Dedifferentiated amniotic fluid mesenchymal stem cell (primary cell): ENCODE results near the gene DHRS7.
A peak's percentile ranks its signal among the peaks of the same experiment; 100 is the strongest.

Source experiments
- DNase-seq: peaks from one replicate; pipeline ENCODE4 v3.0.0-alpha.2; 2016; ENCODE audit errors: extremely low spot score

The DHRS7 gene

DNA sequence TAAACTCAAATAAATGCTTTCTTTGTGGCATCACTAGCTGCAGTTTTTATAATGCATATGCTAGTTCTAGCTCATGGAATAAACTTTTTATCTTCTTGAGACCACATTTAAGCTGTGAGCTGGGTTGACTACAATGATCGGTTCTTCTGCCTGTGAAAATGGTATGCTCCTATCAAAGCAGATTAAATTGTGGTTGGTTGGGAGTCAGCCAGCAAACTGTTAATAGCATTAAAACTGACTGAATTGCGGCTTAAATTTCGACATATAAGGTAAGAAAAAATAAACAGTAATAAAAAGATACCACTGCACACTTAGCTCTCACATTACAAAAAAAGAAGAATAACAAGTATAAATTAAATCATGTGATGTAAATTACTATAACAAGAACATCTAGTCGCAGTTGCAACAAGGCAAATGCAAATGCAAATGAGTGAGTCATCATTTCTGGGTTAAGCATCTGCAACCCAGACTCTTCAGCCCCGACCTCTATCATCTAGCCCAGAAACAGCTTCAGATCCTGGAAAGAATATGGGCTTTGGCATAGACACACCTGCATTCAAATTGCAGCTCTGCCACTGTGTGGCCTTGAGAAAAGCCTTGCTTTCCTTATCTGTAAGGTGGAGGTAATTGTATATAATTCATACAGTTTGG, 19.8 kb upstream of the DHRS7 start:
- no peak for DNase-seq

DNA sequence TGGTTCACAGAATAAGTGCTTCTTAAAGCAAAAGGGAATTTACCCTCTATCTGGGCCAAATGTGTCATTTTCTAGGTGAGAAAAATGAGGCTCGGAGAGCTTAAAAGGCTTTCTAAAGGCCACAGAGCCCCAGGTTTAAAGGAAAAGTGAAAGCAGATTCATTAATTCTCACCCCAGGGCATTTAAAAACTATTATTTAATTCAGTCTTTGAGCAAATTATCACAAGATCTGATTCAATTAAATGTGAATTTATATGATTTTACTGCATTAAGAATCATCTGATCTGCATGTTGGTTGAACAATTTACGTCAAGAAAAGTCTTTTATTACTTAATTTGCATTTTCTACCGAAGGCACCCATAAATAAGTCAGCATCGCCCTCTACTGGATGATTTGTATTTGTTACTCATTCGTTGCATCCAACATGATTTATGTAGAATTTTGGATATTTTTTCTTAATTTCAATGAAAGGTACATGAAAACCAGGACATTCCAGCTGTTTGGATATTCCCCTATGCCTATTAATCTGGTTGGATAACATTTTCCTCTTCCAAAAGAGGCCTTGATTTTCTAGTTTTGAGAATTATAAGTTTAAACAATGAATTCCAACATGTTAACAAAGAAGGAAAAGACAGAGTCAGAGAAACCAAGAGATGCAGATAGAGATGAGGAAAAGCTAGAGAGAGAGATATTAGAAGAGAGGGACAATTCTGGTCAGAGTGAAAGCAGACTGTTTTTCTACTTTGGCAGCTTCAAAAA, 19.1 kb upstream of the DHRS7 start:
- DNase-seq: peak; percentile 89

DNA sequence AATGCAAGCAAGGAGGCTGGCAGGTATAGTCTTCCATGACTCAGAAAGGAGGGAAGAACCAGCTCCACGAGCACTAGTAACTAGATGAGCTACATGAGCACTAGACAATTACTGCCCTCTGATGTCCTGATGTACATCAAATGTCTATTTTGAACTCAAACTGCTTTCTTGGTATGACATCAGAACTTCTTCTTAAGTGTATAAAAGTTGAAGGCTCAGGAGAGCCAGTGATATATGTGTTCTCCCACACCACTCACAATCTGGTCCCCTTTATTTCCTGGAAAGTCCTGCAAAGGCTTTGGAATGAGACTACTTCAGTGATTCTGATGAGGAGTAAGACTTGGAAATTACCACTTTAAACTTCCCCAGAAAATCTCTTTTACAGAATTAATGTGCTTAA, 18.5 kb upstream of the DHRS7 start:
- peak; percentile 25 for DNase-seq

DNA sequence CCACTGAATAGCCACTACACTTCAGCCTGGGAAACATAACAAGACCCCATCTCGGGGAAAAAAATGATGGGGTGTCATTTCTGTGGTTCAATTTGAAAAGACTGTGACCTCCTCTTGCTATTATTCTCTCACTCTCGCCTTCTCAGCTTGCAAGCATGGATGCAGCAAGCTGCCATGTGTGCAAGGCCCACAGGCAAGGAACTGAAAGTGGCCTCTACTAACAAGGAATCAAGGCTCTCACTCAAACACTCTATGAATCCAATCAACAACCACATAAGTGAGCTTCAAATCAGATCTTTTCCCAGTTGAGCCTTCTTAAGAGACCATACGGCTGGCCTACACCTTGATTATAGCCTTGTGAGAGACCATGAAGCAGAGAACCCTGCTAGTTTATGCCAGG, 17.9 kb upstream of the DHRS7 start:
- DNase-seq: no peak

DNA sequence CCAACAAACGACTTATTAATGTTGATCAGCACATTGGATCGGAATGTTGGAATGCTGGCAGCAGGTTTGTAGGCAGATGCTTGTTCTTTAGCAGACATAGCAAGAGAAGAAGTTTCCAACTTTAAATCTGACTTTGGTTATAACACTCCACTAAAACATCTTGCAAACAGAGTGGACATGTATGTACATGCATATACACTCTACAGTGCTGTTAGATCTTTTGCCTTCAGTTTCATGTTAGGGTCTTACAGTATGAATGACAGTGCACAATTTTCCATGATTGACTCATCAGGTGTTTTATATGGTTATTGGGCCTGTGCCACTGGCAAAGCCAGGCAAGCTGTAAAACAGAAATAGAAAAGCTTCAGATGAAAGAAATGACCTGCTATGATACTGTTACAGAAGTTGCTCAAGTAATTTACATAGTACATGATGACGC, 14.3 kb upstream of the DHRS7 start:
- DNase-seq: no peak

DNA sequence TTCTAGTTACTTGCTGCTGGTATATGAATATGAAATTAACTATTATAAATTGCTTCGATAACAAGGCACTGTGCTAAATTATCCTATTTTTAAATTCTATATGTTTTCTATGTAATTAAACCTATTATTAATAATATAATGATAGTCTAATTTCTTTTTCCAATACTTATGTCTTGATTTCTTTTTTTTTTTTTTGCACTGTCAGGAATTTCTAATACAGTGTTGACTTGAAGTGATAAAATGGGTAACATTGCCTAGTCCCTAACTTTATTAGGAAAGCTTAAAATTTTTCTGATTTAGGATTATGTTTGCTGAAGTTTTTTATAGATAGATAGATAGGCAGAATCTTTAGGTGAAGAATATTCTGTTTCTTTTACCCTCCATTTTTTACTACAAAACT, 13.6 kb upstream of the DHRS7 start:
- DNase-seq: no peak

DNA sequence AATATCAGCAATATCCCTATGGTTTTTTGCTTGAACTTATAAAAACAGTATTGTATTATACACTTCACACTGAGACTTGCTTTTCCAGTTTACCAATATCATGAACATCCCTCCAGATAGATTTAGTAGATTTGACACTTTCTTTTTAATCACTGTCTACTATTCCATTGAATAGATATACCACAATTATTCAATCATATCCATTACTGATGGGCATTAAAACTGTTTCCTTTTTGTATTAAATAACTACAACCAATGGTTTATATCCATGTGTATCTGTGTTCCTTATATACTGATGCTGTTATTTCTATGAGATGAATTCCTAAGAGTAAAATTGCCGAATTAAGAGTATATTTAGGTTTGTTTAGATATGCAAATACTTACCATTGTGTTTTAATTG, 13.0 kb upstream of the DHRS7 start:
- no peak for DNase-seq

DNA sequence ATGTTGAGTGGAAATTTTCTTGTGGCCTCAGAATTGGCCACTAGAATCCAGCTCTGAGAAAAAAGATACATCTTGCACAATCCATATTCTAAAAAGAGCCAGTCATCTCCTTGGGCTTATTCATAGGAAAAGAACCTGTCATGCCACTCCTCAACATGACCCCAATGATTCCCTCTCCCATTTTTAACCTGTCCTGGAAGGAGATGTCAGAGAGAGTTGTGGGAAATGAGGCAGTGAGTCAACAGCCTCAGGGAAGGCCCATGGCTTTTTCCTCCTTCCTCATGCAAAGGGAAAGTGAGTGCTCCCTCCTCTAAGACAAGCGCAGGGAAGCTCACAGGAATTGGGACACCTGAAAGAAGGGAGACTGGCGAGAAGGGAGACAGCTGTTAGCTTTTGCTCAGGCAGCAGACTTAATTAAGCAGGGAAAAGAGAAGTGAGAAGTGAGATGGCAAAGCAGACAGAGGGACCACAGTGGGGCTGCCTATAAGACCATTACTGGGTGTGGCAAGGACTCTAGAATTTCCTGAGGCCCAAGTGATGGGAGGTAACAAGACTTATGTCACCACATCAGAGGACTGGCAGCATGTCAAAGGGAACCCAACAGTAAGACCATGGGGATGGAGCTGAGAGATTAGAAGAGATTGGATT, 10.2 kb upstream of the DHRS7 start:
- DNase-seq: no peak

DNA sequence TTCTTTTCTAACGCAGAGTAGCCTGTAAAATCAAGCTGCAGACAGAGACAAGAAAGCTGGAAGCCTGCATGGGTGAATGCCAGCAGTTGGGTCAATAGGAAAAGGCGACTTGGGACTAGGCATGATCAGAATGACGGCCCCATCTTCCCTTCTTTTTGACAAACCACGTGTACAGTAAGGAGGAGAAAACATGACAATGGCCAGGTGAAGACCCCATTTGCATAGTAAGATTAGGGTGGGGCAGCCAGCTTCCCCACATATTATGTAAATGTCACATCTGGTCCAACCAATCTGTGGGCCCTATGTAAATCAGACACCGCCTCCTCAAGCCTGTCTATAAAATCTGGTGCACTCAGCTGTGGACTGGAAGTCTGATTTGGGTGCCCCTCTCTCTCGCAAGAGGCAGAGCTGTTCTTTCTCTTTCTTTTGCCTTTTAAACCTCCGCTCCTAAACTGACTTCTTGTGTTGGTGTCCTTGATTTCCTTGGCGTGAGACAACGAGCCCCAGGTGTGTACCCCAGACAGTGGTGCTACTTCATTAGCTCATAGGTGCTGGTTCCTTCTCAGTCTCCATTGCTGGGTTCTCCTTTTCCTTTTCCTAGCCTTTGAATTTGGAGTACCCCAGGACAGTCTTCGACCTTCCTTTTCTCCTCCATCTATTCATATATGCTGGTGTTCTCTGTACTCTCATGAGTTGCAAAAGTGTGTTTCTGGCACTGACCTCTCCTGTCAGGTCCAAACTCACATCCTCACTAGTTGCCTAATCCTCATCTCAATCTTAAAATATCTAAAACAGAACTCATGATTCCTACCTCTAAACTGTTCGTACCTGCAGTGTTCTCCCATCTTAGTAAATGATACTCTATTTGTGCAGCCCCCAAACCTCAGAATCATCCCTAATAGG, 9.4 kb upstream of the DHRS7 start:
- no peak for DNase-seq

DNA sequence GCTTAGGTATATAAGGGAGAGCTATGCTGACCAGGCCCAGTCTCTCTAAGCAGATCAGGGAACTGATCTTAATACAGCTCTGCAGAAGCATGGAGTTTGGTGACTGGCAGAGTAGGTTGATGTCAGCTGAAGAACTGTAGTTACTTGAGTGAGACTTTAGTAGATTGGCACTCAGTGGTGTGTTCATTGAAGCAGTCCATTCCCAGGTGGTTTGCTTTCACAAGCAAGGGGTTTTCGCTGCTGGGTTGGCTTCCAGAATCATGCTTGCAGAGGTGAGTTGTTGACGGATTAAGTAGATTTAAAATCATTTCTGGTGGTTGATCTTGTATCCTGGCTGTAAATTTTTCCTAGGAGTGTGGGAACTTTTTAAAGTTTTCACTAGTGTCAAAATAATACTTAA, 6.5 kb upstream of the DHRS7 start:
- no peak for DNase-seq

DNA sequence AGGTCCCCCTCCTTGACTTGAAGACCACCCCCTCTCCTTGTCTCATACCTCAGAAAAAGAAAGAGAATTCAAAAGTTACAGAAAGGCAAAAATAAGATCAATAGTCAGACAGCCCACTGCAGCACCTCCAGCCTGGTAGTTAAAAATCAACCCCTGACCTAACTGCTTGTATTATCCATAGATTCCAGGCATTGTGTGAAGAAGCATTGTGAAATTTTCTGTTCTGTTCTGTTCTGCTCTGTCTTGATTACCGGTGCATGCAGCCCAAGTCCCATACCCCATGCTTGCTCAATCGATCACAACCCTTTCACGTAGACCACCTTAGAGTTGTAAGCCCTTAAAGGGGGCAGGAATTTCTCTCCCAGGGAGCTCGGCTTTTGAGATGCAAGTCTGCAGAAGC, 5.8 kb upstream of the DHRS7 start:
- DNase-seq: no peak

DNA sequence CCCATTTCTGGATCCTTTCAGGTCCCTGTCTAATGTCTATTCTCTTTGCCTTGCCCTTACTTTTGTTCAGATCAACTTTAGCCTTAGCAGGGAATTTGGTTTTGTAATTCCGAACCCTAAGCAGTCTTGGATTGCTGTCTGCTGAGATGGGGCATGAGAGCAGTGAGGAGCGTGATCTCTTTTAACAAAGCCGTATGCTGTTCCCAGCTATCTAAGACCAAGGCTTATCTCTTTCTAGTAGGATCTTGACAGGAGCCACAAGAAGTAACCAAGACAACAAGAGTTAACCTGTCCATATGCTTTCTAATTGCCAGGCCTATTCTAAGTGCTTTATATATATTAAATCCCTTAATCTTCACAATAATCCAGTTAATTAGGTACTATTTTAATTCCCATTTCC, 4.5 kb upstream of the DHRS7 start:
- DNase-seq: no peak

DNA sequence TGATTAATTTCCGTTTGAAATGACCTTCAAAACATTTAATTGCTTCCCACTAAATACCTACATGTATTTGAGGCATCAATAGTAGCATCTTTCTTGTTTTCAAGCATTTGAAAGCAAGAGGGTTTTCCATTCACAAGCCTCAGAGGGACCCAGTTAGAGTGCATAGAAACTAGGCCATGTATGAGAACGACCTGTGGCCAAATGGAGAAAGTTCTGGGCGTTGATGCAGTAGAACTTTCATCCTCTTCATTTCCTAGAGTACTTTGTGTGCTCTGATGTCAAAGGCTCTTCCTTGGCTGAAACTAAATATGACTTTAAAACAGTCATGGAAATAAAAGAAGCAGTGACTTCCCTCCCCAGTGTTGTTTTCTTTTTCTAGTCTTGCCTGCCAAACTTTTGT, 944 bp upstream of the DHRS7 start:
- DNase-seq: no peak

DNA sequence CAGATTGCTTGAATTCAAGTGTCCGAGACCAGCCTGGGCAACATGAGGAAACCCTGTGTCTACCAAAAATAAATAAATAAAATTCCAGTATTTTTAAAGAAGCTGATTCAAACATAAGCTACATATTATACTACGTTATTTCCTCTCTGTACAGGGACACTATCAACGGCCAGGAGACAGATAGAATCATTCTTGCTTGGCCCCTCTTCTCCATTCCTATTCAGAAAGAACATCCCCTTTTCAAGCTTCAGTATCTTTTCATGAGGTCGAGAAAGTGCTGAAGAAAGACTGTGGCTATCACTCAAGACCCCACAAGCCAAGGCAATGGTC, 314 bp upstream of the DHRS7 start:
- no peak for DNase-seq

DNA sequence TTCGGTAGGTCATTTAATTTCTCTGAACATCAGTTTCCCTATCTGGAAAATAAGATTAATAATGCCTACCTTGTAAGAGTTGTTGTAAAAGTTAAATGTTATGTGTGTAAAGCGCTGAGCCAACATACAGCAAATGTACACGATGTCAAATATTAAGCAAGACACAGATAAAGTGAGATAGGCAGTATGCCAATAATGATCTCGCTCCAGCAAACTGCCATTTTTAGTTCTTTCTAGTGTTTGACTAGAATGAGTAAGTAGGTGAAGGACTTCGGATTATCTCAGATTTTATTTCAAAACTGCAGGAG, 840 bp downstream of the DHRS7 start:
- DNase-seq: no peak

DNA sequence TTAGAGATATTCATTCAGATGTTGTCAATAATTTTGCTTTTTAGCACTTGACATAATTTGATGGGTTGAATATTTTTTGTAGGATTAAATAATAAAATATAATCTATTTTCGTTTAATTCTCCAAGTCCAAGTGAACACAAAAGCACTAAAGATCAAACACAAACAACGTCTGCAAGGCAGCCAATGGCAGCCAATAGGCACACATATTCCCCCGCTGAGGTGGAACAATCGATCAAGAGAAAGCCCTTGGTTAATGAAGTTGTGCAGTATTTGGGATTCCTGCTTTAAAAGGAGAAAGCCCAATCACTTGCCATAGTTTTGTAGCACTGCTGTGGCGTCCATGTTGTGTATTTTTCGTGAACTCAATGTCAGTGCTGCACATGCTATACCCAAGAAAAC, 1.5 kb downstream of the DHRS7 start:
- no peak for DNase-seq

DNA sequence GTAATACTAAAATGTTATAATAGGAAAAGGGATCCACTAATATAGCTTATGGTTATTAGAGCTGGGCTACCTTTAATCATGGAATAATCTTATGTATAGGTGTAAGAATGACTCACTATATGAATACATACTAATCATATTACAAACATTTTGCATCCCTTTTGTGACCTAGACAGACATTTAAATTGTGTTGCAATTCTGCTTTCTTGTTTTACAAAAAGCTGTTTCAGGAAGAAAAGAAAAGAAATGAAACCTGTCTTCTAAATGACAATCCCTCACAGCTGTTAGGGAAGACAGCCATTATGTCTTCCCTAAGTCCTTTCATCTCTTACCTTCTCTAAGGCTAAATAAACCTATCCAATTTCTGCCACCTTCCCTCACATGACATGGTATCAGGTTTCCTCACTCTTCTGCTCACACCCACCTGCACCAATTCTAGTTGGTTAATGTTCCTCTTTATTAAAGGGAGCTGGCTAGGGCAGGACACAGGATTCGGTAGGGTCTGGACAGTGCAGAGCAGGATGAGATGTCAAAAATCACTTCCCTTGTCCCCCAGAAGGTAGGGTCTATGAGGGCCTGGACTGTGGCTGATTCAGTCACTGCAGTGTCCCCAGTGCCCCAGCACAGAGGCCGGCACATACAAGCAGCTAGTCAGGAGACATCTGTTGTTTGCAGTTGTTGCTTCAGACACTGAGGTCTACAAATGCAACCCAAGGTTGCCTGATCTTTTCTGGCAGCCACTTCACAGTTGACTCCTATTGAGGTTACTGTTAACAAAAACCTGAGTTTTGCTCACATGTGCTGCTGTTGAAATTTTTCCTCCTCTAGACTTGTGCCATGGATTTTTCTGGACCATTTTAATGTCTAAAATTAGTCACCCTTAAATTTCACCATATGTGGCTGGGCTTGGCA, 3.7 kb downstream of the DHRS7 start:
- DNase-seq: no peak

DNA sequence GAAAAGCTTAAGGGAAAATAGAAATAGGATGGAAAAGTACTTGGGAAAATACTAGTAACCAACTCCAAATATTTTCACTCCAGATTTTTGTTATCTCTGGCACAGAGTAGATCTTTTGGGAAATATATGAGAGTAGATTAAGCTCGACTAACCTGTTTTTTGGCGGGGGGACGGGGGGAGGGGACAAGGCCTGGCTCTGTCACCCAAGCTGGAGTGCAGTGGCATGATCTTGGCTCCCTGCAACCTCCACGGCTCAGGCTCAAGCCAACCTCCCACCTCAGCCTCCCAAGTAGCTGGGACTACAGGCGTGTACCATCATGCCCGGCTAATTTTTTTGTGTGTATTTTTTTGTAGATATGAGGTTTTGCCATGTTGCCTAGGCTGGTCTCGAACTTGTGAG, 4.8 kb downstream of the DHRS7 start:
- DNase-seq: no peak

DNA sequence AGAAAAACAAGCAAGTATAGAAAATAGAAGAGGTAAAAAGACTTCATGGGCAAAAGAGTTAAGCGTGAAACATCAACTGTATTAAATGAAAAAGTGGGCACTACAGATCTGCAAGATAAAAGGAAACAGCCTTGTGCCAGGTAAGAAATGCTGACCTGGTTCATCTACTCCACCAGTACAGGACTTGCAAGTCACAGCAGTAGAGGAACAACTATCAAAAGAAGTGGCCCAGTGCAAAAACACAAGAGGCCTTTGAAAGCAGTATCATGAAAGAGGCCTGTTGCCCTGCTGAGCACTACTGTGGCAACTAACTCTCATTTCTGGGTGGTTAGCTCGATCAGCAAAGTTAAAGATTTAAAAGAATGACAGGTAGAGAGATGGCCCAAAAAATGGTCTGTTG, 10.5 kb downstream of the DHRS7 start:
- DNase-seq: no peak

DNA sequence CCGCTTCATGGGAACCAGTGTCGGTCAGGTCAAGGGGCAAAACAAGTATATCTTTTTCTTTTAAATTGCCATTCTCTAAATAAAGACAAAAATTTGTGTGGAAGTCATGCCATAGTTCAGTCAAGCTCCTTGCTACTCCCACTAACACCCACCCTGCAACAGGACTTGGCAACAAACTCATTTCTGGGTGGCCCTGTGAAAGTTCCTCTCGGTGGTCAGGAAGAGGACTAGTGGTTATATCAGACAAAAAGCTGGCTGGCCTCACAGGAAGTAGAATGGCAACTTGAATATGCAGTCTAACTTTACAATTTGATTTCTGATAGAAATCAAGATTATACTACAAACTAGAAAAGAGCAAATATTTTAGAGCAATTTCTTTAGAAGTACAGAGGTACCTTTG, 11.2 kb downstream of the DHRS7 start:
- DNase-seq: no peak

DNA sequence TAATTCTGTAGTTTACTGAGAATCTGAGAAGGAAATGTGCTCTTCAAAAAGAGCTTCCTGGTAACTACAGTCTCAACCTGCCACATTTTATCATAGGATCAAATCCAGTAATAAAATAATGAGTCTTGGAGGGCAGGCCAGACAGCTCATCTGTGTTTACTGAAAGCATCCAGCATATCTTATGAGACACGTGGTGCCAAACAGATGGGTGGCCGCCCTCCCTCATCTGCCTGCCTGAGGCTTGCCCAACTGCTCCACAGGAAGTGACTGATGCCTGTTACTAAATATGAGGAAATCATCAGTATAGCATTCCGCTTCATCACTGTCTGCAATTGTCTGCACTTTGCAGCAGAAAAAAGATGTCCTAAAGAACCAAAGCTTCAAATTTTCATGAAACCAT, 13.5 kb downstream of the DHRS7 start:
- peak; percentile 89 for DNase-seq

DNA sequence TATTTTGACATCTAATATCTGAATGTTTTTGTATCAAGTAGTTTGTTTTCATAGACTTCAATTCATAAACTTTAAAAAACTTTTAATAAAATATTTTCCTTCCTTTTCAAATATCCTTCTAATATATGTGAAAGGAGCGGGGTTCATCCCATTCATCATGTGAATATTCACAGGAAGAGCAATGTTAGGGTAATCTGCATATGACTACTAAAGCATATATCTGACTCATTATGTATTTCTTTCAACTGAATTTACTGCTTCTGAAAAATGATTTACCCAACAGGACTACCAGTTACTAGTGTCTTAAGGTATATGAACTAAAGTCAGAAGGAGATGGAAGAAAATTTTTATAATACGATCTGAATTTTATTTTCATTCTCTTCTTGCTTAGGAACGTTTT, 30.5 kb downstream of the DHRS7 start:
- DNase-seq: no peak
